K562 (cell line): Measurements from ENCODE around the gene METAP1D.

Experiments used
- CTCF ChIP-seq, 3 experiments: IDR thresholded peaks in 2 of 3; conservative IDR thresholded peaks in 1 of 3; 2 replicates each; pipeline ENCODE4 v1.5.1; 2011 to 2012; ENCODE audit warnings: low read length in 3 of 3, mild to moderate bottlenecking in 3 of 3, control low read depth in 2 of 3, improper control_type of control experiment in 1 of 3, inconsistent platforms in 1 of 3, low read depth in 1 of 3, mixed read lengths in 1 of 3, moderate library complexity in 1 of 3; ENCODE audit not compliant: insufficient read depth in 2 of 3
- EP300 ChIP-seq: IDR thresholded peaks from 2 replicates; pipeline ENCODE4 v1.6.1; 2012; ENCODE audit warnings: low read length, improper control_type of control experiment
- IRF2 ChIP-seq: sonication (generic); formaldehyde crosslinking; IDR thresholded peaks from 2 replicates; pipeline ENCODE4 v1.8.1; 2022; ENCODE audit warnings: mild to moderate bottlenecking, missing genetic modification reagents
- JUN ChIP-seq, 2 experiments: sonication (generic) in 1 of 2; formaldehyde crosslinking in 1 of 2; IDR thresholded peaks; 2 replicates each; pipeline versions ENCODE4 v1.6.1 to v1.8.0; 2012 to 2022; ENCODE audit warnings: borderline replicate concordance in 2 of 2, mild to moderate bottlenecking in 2 of 2, improper control_type of control experiment in 1 of 2, low read depth in 1 of 2, low read length in 1 of 2, missing genetic modification reagents in 1 of 2
- MEF2D ChIP-seq: conservative IDR thresholded peaks from 2 replicates; pipeline ENCODE4 v1.6.1; 2016; ENCODE audit warnings: low read depth, missing genetic modification characterization, missing compliant biosample characterization
- SIX5 ChIP-seq, 2 experiments: IDR thresholded peaks; 2 replicates each; pipeline ENCODE4 v1.6.1; 2011; ENCODE audit warnings: low read length in 2 of 2, borderline replicate concordance in 1 of 2, low read depth in 1 of 2, mild to moderate bottlenecking in 1 of 2, moderate library complexity in 1 of 2; ENCODE audit not compliant: insufficient read depth in 1 of 2
- YY1 ChIP-seq, 3 experiments: IDR thresholded peaks; 2 replicates each; pipeline ENCODE4 v1.6.1; 2011; ENCODE audit warnings: low read length in 2 of 3, mild to moderate bottlenecking in 2 of 3, moderate library complexity in 2 of 3, borderline replicate concordance in 1 of 3, control low read depth in 1 of 3, low read depth in 1 of 3; ENCODE audit not compliant: insufficient read depth in 3 of 3, insufficient replicate concordance in 2 of 3, control insufficient read depth in 1 of 3, insufficient read length in 1 of 3; ENCODE audit errors: extremely low read depth in 1 of 3
- ZKSCAN3 ChIP-seq: fragments of 250-450 bp; sonication (Bioruptor Pico); IDR thresholded peaks from 2 replicates; pipeline ENCODE4 v1.4.0; 2020
- ZNF232 ChIP-seq: sonication (generic); formaldehyde crosslinking; IDR thresholded peaks from 2 replicates; pipeline ENCODE4 v1.8.0; 2022; ENCODE audit warnings: mild to moderate bottlenecking, missing genetic modification reagents

GRCh38 chr2:171963198-171963597 lies 36.6 kb upstream of the METAP1D start:
- no peak for TF ChIP-seq CTCF (IDR thresholded peaks at IDR 0.05 in 2 of 3, conservative IDR thresholded peaks at IDR 0.05 in 1 of 3; ENCODE audit: insufficient read depth in 2 of 3, low read depth in 1 of 3, low read length in 3 of 3)
- TF ChIP-seq MEF2D = no peak
- no peak for TF ChIP-seq IRF2 (CRISPR knock-in tag)
- no peak for TF ChIP-seq SIX5 (IDR thresholded peaks at IDR 0.05; ENCODE audit: borderline replicate concordance in 1 of 2, insufficient read depth in 1 of 2, low read depth in 1 of 2, low read length in 2 of 2)
- TF ChIP-seq EP300 = no peak
- no peak for TF ChIP-seq YY1 (IDR thresholded peaks at IDR 0.05; ENCODE audit: borderline replicate concordance in 1 of 3, control insufficient read depth in 1 of 3, extremely low read depth in 1 of 3, insufficient read depth in 3 of 3, insufficient read length in 1 of 3, insufficient replicate concordance in 2 of 3, low read depth in 1 of 3, low read length in 2 of 3)
- no peak for TF ChIP-seq JUN (IDR thresholded peaks at IDR 0.05; ENCODE audit: borderline replicate concordance, low read depth, low read length)
- no peak for TF ChIP-seq JUN (CRISPR knock-in tag; IDR thresholded peaks at IDR 0.05; ENCODE audit: borderline replicate concordance)
- TF ChIP-seq ZKSCAN3 = no peak
- no peak for TF ChIP-seq ZNF232 (CRISPR knock-in tag)
